GM21723 (cell line): ENCODE data around the gene GNB1L.

ENCODE experiments used
- ATAC-seq: cut with Tn5 transposase; IDR thresholded peaks from one replicate; pipeline ENCODE4 v1.9.1; 2021; ENCODE audit warnings: mild to moderate bottlenecking, moderate library complexity; ENCODE audit not compliant: unreplicated experiment

Gene GNB1L

GRCh38 chr22:19826619-19826950 lies 28.1 kb downstream of the GNB1L start:
- no peak for ATAC-seq

DNA sequence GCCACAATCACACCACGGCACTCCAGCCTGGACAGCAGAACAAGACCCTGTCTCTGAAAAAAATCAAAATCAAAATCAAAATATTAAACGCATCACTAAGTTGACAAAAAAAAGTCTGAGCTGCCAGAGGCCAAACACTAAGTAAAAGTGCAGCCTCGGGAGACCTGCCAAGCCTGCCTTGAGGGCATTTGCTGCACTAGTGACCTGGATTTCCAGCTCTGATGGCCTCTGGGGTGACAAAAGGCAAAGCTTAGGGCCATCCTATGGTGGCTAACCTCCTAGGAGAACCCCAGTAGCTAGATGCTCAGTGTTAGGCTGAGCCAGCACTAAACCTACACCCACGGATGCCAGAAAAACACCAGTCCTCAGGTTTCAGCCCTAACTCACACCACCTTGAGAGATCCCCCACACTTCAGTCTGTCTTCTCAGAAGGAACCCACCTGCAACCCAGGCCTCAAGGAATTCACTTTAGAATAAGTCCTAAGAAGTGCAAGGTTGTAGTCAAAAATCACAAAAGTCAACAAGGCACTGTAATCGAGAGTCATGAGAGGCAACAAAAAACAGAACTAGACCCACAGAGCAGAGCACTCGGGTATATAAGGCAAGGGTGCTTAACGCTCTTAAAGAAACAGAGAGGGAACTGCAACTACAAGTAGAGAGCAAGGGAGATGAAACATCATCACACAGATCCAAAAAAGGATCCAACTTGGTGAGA lies 28.6 kb downstream of the GNB1L start:
- no peak for ATAC-seq

GRCh38 chr22:19824926-19825339 lies 29.7 kb downstream of the GNB1L start:
- ATAC-seq = no peak

DNA sequence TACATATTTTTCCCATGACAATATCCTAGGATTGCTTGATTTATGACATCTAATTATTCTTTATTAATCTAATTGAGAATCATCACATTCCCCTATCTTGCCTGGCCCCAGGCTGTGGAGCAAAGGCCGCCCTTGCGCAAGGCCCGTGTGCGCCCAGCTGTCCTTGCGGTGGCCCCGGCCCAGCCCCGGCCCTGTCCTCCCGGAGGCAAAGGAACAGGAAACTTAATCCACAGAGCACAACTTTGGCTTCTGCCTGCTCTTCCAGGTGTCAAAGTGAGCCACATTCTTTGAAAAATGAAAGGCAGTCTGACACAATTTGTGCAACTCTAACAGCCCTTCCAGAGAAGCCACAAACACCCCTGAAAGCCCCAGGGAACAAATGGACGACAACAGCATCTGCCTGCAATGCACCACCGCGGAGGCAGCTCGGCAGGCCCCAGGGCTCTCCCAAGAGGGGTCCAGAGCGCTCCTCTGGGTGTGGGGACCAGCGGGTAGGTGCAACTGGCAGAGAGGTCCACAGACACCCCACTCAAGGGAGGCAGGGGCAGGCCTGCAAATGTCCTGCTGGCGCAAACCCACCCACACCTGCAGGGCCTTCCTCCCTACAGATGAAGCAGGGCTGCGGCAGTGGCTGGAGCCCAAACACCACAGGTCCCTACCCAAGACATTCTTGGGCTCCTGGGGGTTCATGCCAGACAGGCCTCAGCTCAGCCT lies 30.3 kb downstream of the GNB1L start:
- no peak for ATAC-seq

DNA sequence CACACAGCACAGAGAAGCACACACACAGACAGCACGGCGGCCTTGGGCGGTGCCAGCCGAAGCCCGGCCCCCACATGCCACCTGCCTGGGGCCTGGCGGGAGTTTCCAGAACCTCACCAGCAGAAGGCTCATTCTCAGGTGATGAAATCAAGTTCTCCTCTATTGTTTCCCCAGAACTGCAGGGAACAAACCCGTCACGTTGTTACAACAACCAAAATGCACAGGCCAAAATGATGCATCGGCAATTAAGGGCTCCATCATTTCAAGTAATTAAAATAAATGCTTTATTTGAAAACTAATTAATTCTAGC lies 30.8 kb downstream of the GNB1L start:
- ATAC-seq = no peak

DNA sequence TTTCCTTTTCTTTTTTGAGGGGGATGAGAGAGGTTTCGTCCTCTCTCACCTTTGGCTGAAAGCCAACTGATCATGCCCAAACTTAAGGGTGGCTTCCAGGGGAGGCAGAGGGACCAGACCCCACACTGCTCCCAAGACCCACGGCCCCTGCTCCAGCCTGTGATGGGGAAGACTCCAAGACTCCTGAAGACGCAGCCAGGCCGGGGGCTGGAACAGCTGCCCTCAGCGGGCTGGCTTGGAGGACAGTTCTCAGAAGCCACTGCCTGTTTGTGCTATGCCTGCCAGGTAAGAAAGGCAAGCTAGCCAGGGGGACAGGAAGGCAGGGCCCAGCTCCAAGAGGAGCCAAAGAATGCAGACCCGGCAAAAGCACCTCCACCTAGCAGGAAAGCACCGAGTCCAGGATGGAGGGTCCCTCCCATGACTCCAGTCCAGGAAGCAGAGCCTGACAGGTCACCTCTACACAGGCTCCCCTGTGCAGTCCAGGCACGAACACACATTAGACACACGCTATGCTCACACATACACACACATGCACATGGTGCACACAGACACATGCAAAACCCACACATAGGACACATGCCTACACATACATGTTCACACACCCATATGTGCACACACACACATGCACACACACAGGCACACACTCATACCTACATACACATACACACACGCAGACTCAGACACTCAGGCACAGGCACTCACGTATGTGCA lies 31.3 kb downstream of the GNB1L start:
- ATAC-seq = no peak

- no peak for ATAC-seq
Measured at GRCh38 chr22:19822301-19823117, 32.2 kb downstream of the GNB1L start.

DNA sequence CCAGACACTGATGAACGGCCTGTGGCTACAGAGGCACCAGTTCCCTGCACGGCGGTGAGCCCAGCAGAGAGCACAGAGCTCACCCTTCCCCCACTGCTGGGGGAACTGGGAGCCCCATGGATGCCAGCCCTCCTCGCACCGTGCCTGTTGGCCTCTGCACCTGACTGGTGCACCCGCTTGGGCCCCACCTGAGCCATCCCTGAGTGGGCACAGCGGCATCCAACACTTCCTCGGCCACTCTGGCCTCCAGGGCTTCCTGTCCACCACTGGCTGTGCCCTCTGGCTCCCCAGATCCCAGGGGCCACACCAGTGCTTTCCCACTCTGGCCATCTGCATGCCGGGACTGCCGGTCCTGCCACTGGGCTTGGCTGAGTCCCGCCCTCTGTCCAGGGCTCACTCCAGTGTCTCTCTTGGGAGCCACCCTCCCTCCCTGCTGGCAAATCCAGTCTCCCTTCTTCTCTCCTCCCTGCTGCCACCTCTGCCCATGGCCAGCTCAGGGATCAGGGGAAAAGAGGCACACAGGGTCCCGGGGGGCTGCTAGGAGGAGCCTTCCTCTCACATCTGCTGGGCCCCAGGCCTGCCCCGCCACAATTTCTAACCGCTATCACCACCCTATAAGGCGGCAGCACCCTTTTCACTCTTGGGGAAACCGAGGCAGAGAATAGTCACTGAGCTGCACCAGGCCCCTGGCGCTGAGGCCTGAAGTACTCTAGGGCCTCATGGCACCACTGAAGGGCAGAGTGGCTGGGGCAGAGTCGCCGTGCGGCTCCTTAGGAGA lies 33.0 kb downstream of the GNB1L start:
- ATAC-seq = no peak

GRCh38 chr22:19820880-19821522 lies 33.7 kb downstream of the GNB1L start:
- ATAC-seq = no peak

DNA sequence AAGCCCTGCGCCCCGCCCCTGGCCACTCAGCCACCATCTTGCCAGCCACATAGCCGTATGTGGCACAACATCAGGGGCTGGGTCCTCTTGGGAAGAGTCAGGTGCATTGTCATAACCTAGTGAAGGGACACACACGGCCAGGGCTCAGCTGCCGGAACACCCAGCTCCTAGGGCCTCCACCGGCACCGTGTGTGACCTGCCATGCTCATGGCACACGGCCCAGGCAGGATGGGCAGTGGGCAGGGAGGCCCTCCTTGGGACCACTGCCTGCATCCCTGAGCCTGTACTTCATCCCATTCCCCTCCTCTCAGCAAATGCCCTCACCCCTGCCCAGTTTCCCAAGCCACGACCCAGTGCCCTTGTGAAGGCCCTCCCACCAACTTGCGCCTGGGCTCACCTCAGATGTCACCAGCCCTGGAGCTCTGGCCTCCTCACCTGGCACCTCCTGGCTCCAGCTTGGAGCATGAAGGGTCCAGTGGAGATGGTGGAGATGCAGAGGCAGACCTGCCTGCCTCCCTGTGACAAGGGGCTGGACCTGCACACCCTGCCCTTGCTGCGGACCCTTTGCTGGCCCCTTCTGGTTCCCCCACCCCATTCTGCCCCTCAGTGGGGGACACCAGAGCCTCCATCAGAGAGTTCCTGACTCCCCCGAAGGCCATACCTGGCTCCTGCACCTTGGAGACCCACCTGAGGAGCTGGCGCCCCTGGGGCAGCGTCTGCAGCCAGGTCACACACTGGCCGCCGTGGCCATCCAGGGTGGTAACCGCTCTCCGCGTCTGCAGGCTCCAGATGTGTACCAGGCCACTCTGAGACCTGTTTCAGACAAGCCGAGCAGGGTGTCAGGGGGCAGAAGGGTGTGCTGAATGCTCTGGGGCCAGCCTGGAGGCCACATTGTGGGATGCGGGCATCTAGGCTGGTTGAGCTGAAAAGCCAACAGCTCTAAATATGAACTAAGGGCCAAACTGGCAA lies 34.5 kb downstream of the GNB1L start:
- ATAC-seq = no peak

DNA sequence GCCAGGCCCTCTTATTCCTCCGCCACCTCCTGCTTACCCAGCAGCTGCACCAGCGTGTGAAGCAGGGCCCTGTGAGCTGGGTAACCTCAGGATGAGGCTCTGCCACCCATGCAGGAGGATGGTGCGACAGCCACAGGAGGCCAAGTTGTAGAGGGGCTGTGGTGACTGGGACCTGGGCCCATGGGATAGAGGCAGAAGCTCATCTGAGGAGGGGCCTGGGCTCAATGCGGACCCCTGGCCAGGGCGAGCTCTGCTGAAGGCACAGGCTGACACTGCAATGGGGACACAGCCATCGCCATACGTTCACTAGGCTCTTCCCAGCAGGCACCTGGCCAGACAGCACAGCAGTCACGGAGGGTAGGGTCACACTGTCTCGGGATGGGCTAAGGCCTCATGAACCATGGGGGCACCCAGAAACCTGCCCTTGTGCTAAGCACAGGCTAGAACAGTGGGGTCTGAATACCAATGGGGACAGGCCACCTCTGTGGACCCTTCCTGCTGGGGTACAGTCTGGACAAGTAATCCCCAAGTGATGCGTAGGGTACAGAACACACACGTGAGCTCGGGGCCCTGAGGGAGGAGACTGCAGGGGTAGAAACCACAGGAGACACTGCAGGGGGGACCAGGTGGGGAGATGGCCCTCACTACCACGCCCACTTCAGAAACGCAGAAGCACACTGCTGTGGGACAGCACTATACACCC lies 35.3 kb downstream of the GNB1L start:
- no peak for ATAC-seq

- ATAC-seq = no peak
Measured at GRCh38 chr22:19818324-19819207, 36.1 kb downstream of the GNB1L start.

DNA sequence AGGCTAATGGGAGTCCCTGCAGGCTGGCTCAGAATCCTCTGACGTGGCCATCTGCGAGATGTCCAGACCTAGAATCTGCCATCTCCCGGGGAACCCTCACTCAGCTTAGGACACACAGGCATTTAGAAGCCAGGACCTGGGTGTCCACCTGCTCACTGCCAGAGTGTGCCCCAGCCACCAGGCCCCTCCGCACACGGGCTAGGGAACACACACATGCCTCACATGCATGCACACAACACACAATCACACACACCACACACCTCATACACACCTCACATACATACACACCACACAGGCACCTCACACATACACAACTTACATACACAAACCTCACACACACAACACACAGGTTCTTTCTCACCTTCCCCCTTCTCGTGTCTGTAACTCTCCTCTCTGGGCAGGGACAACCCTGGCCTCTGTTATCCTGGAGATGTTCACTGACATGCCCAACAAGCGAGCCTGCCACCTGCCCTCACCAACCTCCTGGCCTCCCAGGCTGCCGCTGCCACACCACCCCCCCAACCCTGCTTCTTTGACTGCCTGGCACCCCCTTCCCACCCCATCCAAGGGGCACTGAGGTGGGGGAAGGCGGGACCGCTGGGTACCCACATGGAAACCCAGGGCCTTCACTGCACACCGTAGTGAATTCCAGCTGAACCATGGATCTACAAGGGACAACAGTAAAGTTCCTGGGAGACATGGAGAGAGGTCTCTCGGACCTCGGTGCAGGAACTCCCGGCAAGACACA lies 38.1 kb downstream of the GNB1L start:
- no peak for ATAC-seq

DNA sequence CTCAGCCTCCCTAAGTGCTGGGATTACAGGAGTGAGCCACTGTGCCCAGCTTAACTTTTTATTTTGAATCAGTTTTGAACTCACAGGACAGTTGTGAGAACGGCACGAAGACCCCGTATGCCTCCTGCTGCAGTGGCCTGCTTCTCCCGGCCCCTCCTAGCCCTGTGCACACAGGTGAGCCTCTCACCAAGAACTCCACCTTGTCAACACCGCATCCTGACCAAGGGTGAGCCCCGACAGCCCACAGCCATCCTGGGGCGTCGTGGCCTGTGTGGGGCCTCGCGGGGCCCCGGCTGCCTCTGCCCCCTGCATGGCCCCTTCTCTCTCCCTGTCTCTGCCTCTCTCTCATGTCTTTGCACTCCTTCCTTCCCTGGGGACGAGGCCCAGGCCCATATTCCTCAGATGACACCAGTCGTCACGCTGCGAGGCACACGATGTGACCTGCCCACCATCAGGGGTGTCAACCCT lies 38.8 kb downstream of the GNB1L start:
- ATAC-seq = no peak

GRCh38 chr22:19815093-19815822 lies 39.4 kb downstream of the GNB1L start:
- no peak for ATAC-seq

DNA sequence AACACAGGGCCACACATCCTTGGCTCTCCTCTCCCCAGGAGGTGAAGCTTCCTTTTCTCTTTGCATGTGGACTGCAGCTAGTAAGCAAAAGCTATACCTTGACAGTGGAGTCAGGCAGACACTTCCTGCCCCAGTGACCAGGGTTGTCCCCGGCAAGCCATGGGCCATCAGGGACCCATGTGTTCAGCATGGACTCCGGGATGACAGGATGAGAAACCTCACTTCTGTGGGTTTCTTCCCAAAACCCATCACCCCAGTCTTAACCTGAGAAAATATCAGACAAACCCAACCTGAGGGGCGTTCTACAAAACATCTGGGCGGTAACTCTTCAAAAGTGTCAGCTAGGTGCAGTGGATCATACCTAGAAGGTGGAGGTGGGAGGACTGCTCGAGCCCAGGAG lies 40.2 kb downstream of the GNB1L start:
- ATAC-seq = no peak
